Upper lobe of left lung (tissue), 4 donors: Measurements from ENCODE around the gene ITSN2.

Experiments
- EP300 ChIP-seq, 4 donors: sonication (generic); formaldehyde crosslinking; IDR thresholded peaks; one replicate each; pipeline ENCODE4 v1.5.1; 2017; ENCODE audit warnings: antibody characterized with exemption in 4 of 4, control low read depth in 2 of 4
- POLR2A ChIP-seq, 4 donors: fragments of 450-650 bp; IDR thresholded peaks; one replicate each; pipeline ENCODE4 v1.5.1; 2016 to 2017; ENCODE audit warnings: antibody characterized with exemption in 4 of 4, mild to moderate bottlenecking in 2 of 4

- TF ChIP-seq POLR2A (IDR thresholded peaks at IDR 0.05): no peak
- TF ChIP-seq EP300 (IDR thresholded peaks at IDR 0.05): no peak
Observed at GRCh38 chr2:24374301-24374700, 14.0 kb upstream of the ITSN2 start.
